Measurements from ENCODE around the gene IFT43.
A peak's percentile ranks its signal among the peaks of the same experiment; 100 is the strongest.

The IFT43 gene

DNA sequence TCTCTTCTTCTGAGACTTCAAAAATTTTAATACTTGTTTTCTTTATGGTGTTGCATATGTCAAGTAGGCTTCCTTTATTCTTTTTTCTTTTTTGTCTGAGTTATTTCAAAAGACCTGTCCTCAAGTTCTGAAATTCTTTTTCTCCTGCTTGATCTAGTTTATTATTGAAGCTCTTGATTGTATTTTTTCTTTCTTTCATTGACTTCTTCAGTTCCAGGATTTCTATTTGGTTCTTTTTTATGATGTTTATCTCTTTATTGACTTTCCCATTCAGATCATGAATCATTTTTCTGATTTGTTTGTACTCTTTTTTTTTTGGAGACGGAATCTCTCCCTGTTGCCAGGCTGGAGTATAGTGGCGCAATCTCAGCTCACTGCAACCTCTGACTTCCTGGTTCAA is 34.1 kb downstream of the IFT43 start:
- no peak for DNase-seq

DNA sequence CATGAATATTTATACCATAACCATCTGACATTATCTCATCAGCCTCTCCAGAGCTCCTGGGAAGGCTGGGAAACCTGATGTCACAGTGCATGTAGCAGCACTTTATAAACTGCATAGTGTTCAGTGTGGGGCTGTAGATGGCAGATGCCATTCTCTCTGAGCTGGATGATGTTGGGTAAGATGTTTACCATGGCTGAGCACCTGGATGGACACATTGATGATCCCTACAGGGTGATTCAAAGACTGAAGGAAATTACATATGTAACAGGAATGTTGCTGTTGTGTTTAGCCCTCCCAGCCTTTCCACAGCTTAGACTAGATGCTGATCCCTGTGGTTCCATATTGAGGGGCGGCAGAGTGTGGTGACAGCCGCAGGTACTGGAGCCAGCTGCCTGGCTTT is 37.4 kb downstream of the IFT43 start:
- no peak for DNase-seq

DNA sequence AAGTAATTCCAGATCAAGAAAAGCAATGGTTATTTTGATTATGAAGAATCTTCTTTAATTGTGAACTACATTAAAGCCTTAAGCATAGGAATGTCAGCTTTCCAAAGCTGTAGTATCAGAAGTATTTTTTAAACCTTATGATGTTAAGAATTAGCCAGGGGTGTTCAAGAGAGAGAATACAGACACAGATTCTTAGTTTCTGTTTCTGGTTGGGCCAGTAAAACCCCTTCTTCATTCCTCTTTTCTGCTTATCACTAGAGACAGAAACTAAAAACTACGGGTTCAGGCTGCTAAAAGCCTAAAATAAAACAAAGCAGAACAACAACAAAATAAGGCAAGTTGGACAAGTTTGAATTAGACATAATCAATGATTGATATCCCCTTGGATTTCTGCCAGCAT is 38.2 kb downstream of the IFT43 start:
- no peak for DNase-seq

DNA sequence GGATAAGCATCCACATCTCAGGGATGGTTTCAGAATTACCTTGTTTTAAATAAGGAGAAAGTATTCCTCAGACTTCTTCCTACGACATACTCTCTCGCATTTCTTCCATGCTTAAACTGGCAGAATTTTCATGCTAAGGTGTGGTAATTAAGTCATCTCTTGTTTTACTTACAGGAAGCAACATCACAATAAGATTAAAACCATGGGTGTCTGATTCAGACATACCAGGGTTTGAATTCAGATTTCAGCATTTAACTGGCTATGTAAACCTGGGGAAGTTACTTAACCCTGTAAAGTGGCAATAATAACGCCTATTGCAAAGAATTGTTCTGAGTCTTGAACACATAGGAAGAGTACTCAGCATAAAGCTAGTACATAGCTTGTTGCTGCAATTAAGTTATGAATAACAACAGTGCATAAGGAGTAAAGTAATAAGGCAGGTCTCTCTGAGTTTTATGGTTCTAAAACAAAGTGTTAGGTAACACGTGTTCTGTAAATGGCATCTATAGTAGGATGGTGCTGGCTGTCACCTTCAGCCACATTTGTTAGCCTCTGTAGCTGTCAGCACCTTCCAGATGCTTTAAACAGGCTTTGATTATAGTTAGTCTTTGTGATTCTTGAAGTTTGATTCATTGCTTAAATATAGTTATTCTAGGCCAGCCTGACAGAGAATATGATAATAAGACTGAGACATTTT is 38.8 kb downstream of the IFT43 start:
- no peak for DNase-seq

DNA sequence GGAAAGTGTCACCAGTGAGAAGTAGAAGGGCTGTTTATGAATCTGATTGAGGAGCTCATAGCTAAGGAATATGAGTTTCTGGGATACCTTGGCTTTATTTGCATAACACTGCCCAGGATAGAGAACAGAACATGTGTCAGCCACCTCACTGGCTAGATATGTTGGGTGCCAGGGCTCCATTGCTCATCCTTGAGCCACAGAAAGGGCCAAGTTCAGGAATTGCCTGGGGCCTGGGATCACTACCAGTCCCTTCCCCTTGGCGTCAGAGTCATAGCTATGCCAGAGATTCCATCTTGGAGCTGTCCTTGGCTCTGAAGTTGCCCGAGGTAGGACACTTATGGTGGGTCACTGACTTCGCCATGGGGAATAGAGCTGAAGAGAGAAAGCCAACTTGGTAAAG is 49.0 kb downstream of the IFT43 start:
- no peak for DNase-seq

DNA sequence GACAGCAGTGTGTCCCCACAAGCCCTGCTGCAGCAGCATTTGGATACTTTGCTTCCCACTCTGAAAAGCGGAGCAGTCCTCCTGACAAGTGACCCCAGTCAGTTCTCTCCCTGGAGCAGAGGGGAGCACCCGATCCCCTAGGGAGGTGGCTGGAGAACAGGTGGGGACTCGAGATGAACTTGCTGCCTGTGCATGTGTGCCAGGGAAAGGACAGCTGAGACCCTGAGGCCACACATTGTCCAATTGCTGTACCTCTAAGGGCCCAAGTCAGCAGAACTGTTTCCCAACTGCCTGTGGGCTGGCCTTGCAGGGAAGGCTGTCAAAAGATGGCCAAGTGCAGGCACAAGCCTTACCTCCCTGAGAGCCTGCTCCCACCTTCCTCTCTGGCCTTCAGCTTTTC is 55.1 kb downstream of the IFT43 start:
- no peak for DNase-seq

DNA sequence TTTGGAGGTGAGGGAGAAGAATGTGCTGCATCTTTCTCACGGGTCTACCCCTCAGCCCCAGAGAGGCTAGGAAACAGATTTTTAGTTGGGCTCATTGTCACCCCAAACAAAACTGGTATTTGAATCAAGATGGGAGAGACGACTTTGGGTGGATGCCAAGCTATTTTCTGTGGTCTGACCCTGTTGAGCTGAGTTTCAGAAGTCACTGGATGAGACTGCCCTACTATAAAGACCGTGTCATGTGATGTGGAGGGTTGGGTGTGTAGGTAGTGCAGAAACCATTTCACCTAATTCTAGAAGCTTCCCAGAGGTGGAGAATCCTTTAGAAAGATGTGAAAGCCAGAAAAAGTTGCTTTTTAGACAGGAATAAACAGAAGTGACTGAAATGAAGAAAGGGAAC is 60.2 kb downstream of the IFT43 start:
- DNase-seq = no peak

DNA sequence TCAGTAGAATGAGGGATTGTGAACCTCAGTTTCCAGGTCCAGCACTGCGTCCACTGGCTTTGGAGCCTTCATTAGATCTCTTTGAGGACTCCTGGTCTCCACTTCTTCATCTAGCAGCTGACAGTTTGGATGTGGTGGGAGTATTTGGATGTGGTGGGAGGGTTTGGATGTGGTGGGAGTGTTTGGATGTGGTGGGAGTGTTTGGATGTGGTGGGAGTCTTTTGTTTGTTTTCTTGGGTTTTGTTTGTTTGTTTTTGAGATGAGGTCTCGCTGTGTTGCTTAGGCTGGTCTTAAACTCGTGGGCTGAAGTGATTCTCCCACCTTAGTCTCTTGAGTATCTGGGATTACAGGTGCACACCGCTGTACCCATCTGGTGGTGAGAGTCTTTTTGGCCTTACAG is 64.7 kb downstream of the IFT43 start:
- DNase-seq = no peak

DNA sequence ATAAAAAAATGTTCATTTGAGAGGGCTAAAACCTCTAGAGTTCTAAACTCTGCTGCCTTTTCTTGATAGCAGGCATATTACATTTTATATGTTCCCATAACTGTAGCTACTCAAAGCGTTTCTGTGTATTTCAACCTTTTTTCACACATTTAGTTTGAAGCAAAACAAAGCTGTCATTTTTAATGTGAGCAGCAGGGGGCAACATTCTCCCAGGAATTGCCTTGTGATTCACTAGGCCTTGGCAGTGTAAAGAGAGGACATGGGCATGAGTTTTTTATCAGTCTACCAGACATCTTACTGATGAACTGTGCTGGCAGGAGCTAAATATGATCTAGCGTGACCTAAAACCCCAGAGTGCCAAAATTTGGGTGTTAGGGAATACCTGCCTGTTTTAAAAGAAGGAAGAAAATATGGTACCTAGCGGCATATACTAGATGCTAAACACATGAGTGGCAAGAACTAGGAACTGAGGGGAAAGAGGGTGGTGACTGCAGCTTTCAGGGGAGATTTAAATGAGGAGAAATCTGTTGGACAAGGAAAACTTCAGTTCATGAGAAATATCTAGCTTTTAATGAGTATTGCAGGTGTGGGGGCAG is 65.3 kb downstream of the IFT43 start:
- peak; percentile 74 for DNase-seq

DNA sequence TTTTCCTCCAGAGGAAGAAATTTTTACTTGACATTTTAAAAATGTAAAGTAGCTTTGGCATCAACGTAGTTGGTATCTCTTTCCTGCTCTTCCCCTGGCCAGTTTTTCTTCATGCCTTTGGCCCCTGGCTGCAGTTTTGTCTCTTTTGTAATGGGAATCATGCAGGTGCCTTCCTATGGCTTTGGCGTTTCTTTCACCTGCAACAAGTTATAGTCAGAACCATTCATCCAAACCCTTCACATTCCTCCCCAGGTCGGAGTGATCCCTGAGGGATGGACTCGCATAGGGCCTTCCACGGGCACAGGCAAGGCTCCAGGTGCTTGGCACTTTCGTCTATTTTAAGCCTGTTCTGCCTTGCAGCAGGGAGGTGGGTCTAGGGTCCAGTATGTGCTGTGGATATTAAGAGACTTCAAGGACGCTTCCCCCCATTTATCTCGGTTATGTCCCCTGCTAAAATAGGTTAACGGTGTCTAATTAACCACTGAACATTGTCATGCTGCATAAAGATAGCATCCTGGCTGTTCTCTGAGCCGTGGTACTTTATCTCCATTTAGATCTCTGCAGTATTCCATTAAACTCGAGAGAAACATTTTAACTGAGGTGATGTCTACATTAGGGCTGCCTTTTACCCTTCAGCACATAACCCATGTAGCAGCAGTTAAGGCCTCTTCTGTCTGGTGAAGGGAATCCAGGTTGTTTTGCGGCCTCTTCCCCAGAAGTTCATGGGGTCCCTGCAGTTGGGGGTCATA is 66.3 kb downstream of the IFT43 start:
- no peak for DNase-seq

DNA sequence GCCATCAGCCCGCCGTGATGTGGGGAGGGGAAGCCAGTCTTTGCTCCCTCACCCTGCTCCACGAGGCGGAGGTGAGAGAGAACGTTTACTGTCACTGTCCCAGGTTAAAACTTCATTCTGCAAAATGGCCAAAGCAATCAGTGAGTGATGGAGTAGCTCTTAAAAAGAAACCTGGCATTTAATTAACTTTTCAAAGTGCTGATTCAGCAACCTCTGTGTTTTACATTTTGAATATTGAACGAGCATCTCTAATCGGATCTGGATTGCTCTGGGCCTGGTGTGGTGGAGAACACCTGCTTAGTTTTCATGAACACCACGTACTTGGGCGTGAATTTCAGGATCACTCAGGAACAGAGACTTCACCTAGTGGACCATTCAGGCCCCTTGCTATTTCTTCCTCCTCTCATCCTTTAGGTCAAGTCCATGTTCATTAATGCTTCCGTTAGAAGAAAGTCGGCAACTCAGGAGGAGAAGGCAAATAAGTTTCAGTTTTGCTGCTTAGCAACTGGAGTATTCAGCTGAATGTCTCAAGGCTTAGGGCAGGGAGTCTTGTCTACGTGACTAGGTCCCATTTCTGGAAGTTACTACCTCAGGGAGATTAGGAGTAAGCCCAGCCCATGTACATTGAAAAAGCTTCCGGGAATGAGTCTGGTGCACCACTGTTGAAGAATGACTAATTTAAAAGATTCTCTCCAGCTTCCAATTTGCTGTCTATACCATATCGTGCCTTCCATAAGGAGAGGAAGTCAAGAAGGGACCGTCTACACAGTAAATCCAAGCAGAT is 68.2 kb downstream of the IFT43 start:
- DNase-seq = no peak

DNA sequence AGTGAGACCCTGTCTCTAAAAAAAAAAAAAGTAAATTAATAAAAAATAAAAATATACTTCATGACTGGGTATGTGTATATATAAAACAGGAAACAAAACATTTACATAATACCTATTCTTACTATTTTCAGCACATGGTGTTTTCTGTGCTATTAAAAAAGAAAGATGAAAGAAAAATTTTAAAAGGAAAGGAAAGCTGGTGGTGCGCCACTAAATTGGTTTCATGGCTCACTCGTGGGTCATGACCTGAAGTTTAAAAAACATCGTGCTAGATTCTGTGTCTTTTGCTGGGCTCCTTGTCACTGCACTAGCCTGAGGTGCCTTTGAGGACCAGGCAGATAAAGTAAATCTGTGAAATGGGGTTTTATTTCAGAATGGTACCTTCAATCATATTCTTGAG is 69.8 kb downstream of the IFT43 start:
- DNase-seq = no peak

DNA sequence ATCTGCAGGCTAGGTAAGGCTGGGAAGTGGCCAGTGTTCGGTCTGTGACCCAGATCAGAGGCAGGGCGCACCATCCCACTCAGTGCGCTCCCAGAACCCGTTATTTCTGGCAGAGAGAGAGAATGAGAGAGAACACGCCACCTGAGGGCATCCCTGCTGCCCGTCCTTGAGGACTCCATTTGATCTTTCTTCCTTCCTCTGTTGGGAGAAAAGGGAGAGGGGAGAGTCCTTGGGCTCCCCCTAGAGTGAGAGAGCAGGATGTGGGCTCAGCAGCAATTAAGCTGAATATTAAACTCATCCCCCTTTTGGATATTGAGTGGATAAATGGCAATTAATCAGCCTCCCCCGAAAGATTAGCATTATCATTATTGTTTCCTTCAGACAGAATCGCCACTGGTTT is 70.6 kb downstream of the IFT43 start:
- DNase-seq = no peak

DNA sequence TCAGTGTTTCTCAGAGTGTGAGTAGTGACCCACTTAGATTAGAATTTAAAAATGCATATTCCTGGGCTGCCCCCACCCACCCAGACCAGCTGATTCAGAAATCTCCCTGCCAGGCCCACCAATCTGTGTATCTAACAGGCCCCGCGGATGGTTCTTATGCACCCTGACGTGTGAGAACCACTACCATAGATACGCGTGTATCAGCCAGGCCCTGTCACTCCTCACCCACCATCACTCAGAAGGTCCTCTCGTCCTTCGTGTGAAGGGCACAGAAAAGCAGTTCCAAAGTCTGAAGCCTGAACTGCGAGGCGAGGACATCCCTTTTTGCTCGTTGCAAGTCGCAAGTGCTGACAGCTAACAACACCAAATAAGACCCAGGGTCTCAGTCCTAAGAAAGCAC is 72.4 kb downstream of the IFT43 start:
- DNase-seq = no peak

DNA sequence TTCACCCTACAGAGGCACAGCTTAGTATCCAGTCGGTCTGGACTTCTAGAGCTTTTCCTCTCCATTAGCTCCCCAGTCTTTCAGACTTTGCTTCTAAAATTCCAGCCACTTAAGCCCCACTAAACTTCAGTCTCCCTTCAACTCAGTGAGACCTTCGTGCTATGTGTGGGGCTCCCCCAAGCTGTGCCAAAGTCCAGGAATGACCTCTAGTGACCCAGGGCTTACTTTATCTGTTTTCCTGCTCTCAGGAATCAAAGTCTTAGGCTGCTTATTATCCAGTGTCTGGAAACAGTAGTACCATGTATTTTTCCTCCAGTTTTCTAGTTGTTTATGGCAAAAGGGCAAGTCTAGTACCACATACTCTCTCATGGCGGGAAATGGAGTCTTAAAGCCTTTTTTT is 77.8 kb downstream of the IFT43 start:
- no peak for DNase-seq

DNA sequence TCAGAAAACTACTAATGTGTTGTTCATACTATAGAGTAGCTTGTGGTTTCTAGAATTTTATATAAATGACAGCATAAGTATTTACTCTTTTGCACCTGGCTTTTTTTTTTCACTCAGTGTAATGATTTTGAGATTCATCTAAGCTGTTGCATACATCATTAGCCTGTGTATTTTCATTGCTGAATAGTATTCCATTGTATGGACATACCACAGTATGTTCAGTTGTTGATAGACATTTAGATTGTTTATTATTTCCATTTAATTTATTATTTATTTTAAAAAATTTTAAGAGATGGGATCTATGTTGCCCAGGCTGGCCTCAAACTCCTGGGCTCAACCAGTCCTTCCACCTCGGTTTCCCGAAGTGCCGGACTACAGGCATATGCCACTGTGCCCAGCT is 80.0 kb downstream of the IFT43 start:
- no peak for DNase-seq

DNA sequence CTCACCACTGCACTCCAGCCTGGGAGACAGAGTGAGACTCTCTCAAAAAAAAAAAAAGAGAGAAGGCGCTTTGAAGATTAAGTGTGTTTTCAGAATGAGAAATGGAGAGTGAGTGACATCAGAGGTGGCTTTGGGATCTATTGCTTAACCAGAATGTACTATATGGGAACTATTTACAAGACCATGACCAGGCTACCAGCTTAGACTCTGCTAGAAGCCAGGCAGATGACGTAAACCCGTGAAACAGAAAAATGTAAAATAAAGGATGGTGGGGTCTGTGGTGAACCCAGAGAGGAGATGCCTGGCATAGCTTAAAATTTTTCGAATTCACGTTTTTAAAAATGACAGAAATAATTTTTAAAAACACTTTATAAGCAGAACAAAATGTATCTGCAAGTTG is 82.0 kb downstream of the IFT43 start:
- DNase-seq = no peak

DNA sequence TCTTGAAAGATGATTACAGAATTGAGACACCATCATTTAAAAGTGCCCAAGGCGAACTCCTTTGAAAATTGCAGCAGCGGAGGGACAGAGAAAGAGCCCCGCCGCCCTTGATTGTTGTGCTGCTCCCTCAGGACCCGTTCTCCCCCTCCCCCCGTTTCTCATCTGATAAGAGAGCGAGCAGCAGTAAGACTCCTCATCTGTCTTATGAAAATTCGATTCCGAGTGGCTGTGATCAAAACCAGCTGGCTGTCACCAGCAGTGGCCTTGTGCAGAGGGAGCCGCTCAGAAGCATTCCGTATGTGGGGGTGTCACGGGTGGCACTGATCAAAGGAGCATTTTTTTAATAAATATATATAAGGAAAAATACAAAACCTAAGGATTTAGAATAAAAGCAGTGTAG is 88.2 kb downstream of the IFT43 start:
- DNase-seq = no peak

DNA sequence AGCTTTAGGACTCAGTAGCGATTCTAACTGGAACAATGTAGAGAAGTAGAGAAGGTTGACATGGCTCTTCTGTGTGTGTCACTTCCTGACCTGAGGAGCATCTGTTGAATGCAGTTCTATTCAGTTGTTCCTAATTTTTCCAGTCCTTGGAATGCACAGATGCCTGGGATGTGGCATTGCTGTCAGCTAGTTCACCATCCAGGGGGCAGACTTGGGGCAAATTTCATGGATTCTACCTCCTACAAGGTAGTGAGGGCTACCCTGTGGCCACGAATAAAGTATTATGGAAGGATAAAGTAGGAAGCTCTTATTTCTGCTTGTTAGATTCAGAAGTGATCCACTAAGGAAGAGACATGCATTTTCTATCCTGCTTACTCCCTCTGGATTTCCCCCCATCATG is 91.8 kb downstream of the IFT43 start:
- no peak for DNase-seq

DNA sequence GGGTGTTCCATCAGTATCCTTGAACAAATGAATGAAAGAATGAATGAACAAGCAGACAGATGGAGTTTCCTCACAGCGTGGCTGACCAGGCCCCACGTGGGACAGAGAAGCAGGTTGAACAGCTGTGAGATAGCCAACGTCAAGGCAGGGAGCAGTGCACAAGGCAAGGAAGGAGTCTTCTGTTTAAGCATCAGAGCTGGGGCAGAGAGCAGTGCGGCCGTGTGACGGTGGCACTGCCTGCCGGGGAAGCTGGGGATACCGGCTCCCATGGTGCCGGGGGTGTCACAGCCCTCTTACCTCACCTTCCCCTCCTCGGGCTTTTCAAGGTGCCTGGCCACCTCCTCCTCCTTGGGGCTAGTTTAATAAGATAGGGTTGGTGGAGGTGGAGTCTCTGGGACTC is 92.9 kb downstream of the IFT43 start:
- no peak for DNase-seq

DNA sequence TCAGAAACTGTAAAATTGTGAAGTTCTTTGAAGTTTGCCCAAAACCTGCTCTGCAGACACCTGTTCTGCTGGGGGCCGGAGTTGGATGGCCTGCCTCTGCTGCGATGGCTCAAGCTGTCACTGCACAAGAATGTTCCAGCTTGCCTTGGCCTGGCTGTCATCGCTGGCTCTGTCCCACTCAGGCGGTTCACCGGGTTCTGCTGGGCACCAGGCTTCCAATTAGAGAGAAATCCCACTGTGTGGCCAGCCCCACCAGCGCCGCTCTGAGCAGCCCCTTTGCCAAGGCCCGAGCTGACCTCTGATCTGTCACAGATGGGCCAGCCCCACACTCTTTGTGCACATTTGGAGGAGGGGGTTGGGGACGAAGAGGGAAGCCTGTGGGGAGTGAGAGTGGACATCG is 94.5 kb downstream of the IFT43 start:
- DNase-seq = no peak

DNA sequence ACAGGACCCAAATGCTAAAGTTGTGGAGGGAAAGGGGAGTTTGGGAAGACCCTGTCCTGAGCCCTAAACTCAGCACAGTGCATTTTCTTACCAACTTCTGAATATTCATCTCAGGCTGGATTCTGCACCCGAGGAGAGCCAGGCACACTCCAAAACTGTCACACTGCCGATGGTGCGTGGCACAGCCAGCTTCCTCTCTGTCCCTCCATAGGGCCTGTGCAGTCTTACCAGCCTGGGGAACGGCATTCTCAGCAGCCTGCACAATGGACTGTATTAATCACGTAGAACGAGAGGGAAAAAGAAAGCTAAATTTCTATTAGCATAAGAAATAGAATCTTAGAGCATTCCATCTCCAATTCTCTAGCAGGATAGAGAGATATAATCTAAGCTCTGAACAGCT is 94.9 kb downstream of the IFT43 start:
- DNase-seq = no peak

DNA sequence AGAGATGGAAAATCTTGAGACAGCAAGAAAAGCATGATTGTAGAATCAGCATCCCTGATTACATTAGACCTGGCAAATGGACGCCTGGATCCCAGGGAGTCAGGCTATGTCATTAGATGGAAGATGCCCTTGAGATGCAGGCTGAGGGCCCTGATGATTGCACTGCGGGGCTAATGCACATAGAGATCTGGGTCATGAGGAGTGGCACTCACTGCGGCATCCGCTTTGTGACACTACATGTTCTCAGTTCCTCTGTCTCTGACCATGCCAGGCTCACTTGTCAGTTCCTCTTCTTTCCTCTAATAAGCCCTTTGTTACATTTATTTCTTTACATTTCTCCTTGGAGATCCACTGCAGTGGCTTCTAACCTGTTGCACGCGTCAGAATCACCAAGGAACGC is 96.1 kb downstream of the IFT43 start:
- no peak for DNase-seq

All from stimulated activated CD8-positive, alpha-beta memory T cell treated with anti-CD3 and anti-CD28 coated beads, Interleukin-4, amount 100 ng/mL, for 48 hours (primary cell).